ENCODE results near the gene FERMT1.
A peak's percentile ranks its signal among the peaks of the same experiment; 100 is the strongest.
"Not testable (repeated sequence)": the region's sequence is repeated elsewhere in the genome, so short reads cannot be mapped to it uniquely, and the experiment has no call there.

Gene FERMT1

DNA sequence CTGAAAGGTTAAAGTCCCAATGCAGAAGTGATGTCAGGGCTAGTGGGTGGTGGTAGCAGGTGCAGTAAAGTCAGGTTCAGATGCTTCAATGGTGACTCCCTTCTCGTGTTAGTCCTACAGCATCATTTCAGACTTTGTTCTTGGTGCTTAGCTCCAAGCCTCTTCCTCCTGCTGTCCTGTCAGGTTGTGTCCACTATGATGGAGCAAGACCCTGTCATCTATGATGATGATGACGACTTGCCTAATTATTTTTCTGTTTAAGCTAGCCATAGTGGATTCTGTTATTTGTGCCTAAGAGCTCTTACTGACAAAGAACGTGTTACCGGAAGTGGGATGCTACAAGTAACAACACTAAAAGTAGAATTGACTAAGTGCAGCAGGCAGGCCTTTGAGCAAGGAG is 5.0 kb upstream of the FERMT1 start:
- Mint-ChIP-seq H3K4me3 (no peak overlapping the region), H3K9me3 (no peaks in the 10 kb centered on the region), H3K27ac (no peak overlapping the region), H3K36me3 (ENCODE audit: low read depth) (no peaks in the 10 kb centered on the region), H3K27me3 (peaks cover 31% of the 10 kb centered on the region), H3K4me1 (ENCODE audit: low read depth) (peaks cover 7% of the 10 kb centered on the region)
- no peak for DNase-seq

DNA sequence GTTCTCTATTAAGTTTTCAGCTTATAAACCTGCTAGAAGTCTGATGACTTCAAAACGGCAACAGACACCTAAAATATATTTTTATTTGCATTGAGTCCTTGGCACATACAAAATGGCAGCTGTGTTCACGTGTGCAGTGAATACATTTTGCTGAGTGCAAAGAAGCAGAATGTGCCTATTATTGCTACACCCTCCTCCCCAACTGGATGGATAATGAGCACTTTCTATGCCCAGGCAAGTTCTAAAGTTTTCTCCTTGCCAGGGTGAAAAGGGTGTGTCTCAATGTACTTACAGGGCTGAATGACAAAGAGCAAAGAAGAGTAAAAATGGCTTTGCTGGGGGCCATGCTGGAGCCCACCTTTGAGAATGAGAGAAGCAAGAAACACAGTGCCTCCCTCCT is 4.0 kb upstream of the FERMT1 start:
- Mint-ChIP-seq H3K9me3 (no peaks in the 10 kb centered on the region), H3K36me3 (ENCODE audit: low read depth) (no peaks in the 10 kb centered on the region), H3K4me1 (ENCODE audit: low read depth) (peaks cover 13% of the 10 kb centered on the region), H3K27ac (no peak overlapping the region), H3K4me3 (no peak overlapping the region), H3K27me3 (peaks cover 37% of the 10 kb centered on the region)
- no peak for DNase-seq

DNA sequence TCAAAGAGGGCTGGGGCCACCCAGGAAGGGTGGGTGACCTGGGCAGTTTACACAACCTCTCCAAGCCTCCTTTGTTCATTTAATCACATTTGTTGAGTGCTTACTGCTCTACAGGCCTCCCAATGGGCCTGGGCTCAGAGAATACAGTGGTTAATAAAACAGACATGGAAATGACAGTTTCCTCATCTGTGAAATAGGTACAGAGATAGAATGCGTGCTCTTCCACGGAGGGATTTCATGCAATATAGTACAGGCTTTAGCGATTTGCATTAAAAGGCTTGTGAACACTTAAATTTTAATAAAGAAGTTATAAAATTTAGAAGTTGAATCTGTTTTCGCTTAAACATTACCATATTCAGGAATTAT is 802 bp upstream of the FERMT1 start:
- H3K4me3 Mint-ChIP-seq: peak overlapping the region; percentile 66
- DNase-seq: no peak
- H3K4me1 Mint-ChIP-seq (ENCODE audit: low read depth): peaks cover 13% of the 10 kb centered on the region
- no peaks in the 10 kb centered on the region for H3K9me3 Mint-ChIP-seq
- H3K27me3 Mint-ChIP-seq: peaks cover 51% of the 10 kb centered on the region
- H3K36me3 Mint-ChIP-seq (ENCODE audit: low read depth): no peaks in the 10 kb centered on the region
- H3K27ac Mint-ChIP-seq: no peak overlapping the region

DNA sequence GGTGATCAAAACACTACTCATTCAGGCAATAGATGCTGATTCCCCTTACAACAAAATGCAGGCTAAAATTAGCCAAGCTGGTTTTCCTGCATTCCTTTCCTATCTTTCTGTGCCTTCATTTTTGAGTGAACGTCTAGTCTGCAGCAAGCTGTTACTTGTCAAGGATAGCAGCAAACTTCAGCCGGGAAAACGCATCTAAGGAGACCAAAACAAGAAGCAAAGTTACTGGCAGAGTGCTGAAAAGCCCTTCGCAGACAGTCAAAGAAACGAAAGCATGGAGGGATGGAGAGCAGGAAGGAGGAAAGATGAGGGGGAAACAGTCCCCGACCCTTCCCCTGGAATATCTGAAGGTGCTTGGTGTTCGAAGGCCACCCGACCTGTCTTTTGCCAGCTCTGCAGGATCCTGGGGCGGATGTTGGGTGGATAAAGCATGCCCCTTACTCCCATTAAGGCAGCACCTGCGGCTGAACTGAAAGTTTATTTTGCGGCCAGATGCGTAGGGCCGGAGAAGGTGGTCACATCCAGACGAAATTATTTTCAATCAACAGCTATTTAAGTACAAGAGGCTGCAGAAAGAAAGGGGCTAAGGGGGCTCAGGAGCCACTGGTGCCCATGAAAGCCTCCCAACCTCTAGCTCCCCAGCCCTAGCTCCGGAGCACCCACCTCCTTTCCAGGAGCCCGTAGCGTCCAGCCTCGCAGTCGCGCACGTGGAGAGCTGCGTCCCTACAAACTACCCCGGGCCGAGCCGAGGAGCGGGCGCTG is 538 bp downstream of the FERMT1 start:
- DNase-seq: no peak
- H3K27me3 Mint-ChIP-seq: peaks cover 59% of the 10 kb centered on the region
- no peaks in the 10 kb centered on the region for H3K36me3 Mint-ChIP-seq (ENCODE audit: low read depth)
- no peak overlapping the region for H3K27ac Mint-ChIP-seq
- H3K4me3 Mint-ChIP-seq: peak overlapping the region; percentile 54
- H3K9me3 Mint-ChIP-seq: no peaks in the 10 kb centered on the region
- H3K4me1 Mint-ChIP-seq (ENCODE audit: low read depth): peaks cover 13% of the 10 kb centered on the region

DNA sequence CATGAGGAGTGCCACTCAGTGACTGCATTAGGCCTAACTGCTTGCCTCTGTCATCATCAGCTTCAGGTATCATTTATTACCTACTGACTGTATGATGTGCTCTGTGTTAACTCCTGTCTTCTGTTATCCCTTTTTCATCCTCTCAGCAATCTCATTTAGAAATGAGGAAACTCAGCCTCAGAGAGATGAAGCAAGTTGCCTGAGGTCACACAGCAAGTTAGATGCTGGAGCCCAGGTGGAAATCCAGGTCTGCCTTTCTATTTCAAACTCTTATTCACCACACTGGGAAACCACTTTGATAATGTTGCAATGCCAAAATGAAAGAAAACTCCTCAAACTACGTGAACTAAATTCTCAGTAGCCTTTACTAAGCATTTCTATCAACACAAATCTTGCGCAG is 1.3 kb downstream of the FERMT1 start:
- H3K27ac Mint-ChIP-seq: no peak overlapping the region
- H3K4me1 Mint-ChIP-seq (ENCODE audit: low read depth): peaks cover 13% of the 10 kb centered on the region
- H3K27me3 Mint-ChIP-seq: peaks cover 61% of the 10 kb centered on the region
- no peak overlapping the region for H3K4me3 Mint-ChIP-seq
- no peaks in the 10 kb centered on the region for H3K36me3 Mint-ChIP-seq (ENCODE audit: low read depth)
- no peaks in the 10 kb centered on the region for H3K9me3 Mint-ChIP-seq
- no peak for DNase-seq

DNA sequence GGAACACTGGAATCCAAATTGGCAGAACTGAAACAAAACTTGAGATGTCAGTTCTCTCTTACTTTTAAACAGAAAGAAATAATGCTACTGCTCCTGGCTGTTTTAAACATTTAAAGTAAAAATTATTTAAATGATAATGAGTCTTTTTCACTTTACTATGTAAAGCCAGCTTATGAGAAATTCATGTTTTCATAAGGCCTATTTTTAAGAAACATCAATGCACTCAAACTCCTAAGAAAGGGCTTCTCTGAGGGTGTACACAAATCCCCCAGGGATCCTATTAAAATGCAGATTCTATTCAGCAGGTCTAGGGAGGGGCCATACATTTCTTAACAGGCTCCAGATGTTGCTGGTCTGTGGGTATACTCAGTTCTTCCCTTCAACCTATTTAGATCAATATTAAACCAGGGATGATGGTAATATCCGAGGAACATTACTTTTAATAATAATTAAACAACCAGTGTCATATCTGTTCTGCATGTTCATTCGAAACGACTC is 2.3 kb downstream of the FERMT1 start:
- Mint-ChIP-seq H3K27me3 (peaks cover 61% of the 10 kb centered on the region), H3K9me3 (no peaks in the 10 kb centered on the region), H3K4me3 (no peak overlapping the region), H3K36me3 (ENCODE audit: low read depth) (no peaks in the 10 kb centered on the region), H3K4me1 (ENCODE audit: low read depth) (peaks cover 13% of the 10 kb centered on the region), H3K27ac (no peak overlapping the region)
- DNase-seq: no peak

DNA sequence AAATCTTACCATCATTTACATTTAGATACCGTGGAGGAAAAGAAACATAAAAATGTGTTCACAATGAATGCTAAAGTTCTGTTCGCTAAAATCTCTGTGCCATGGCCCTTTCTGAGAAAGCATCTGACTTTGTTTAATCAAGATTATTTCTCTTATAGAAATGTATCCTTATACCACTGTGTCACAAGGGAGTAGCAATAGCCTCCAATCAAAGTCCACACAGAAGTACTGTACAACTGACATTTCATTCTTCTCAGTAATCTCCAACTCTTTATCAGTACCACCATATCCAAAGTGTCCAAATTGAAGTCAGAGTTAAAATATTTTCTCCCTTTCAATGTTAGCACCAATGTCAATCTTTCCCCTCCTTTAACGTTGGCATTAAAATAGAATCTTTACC is 6.1 kb downstream of the FERMT1 start:
- no peak overlapping the region for H3K27ac Mint-ChIP-seq
- H3K27me3 Mint-ChIP-seq: peaks cover 38% of the 10 kb centered on the region
- H3K4me3 Mint-ChIP-seq: no peak overlapping the region
- H3K36me3 Mint-ChIP-seq (ENCODE audit: low read depth): no peaks in the 10 kb centered on the region
- no peaks in the 10 kb centered on the region for H3K4me1 Mint-ChIP-seq (ENCODE audit: low read depth)
- no peak for DNase-seq
- peaks cover 19% of the 10 kb centered on the region for H3K9me3 Mint-ChIP-seq

DNA sequence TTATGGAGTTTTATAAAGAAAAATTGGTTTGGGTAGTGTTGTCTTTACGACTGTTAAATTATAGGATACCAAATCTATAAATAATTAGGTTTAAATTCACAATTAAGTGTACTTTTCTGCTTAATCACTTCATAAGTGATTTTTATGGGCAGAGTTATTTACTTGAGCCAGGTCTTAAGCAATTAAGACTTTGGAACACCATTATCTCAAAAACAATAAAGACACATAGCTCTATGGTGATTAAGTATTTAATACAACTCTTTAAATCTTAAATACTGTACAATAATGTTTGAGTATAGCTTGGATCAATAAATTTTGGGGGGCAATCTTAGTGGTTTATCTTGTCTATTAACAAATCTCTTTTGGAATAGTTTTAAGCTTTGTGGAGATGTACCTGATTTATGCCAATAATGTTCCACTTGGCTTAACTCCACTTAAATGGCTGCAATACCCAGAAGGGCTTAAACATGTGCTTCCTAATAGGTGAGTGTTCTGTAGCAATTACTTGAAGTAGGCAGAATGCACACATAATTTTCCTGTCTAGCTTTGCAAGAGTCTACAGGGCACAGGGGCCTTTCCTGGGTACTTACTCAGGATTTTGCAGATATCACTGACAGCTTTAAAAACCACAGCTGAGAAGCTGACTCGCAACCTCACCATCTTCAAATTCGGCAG is 7.5 kb downstream of the FERMT1 start:
- no peak for DNase-seq
- Mint-ChIP-seq H3K27ac (no peak overlapping the region), H3K4me1 (ENCODE audit: low read depth) (no peaks in the 10 kb centered on the region), H3K4me3 (no peak overlapping the region), H3K9me3 (peaks cover 19% of the 10 kb centered on the region), H3K27me3 (peaks cover 30% of the 10 kb centered on the region), H3K36me3 (ENCODE audit: low read depth) (no peaks in the 10 kb centered on the region)

DNA sequence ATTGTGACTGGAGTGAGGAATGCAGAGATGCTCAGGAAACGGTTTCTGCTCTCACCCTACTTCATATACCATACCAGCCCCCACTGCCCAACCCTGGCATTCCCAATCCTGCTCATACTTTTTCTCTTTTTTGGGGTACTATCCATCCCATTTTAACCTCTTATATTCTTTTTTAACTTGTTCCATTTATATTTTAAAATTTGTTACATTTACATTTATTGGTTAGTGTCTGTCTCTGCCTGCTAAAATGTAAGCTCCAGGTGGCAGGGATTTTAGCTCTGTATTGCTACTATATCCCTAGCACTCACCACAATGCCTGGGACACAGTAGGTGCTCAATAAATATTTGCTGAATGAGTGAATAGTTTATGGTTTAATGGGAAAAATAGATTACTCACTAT is 8.1 kb downstream of the FERMT1 start:
- Mint-ChIP-seq H3K27ac (no peak overlapping the region), H3K36me3 (ENCODE audit: low read depth) (no peaks in the 10 kb centered on the region), H3K27me3 (peaks cover 34% of the 10 kb centered on the region), H3K4me3 (no peak overlapping the region), H3K9me3 (peaks cover 19% of the 10 kb centered on the region), H3K4me1 (ENCODE audit: low read depth) (no peaks in the 10 kb centered on the region)
- no peak for DNase-seq

DNA sequence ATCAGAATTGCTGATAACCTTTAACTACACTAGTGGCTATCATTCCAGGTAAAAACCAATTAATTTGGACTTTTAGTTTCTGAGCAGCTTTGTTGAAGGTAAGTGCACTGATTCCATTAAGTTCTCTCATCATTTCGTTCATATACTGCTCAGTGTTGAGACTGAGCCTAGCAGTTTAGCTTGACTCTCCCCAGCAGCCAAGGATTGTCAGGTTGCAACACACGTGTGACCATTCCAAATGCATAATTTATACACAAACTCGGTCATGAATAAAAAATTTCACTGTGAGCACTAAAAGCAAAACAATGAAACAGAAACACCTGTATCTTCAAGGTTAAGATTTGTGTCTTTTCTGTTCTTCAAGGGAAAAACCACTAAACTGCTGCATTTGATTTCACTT is 8.9 kb downstream of the FERMT1 start:
- no peak for DNase-seq
- H3K4me3 Mint-ChIP-seq: no peak overlapping the region
- H3K9me3 Mint-ChIP-seq: peaks cover 19% of the 10 kb centered on the region
- no peaks in the 10 kb centered on the region for H3K36me3 Mint-ChIP-seq (ENCODE audit: low read depth)
- no peak overlapping the region for H3K27ac Mint-ChIP-seq
- peaks cover 26% of the 10 kb centered on the region for H3K27me3 Mint-ChIP-seq
- H3K4me1 Mint-ChIP-seq (ENCODE audit: low read depth): no peaks in the 10 kb centered on the region

DNA sequence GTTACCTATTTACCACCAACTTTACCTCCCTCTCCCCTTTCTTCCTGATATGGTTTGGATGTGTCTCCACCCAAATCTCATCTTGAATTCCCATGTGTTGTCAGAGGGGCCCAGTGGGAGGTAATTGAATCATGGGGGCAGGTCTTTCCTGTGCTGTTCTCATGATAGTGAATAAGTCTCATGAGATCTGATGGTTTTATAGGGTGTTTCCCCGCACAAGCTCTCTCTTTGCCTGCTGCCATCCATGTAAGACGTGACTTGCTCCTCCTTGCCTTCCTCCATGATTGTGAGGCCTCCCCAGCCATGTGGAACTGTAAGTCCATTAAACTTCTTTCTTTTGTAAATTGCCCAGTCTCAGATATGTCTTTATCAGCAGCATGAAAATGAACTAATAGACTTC is 9.9 kb downstream of the FERMT1 start:
- peaks cover 18% of the 10 kb centered on the region for H3K27me3 Mint-ChIP-seq
- H3K4me1 Mint-ChIP-seq (ENCODE audit: low read depth); H3K4me3 Mint-ChIP-seq; H3K36me3 Mint-ChIP-seq (ENCODE audit: low read depth); DNase-seq; H3K27ac Mint-ChIP-seq: not testable (repeated sequence)
- H3K9me3 Mint-ChIP-seq: peaks cover 19% of the 10 kb centered on the region

DNA sequence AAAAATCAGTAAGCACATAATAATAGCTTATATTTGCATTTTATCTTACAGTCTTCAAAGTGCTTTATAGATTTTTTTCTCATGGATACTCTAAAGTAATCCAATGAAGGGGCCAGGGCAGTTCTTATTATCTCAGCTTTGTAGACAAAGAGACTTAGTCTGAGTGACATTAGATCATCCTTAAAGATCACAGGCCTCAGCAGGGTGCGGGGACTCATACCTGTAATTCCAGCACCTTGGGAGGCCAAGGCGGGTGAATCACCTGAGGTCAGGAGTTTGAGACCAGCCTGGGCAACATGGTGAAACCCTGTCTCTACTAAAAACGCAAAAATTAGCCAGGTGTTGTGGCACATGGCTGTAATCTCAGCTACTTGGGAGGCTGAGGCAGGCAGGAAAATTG is 14.5 kb downstream of the FERMT1 start:
- H3K27ac Mint-ChIP-seq: no peak overlapping the region
- no peak overlapping the region for H3K4me3 Mint-ChIP-seq
- peaks cover 5% of the 10 kb centered on the region for H3K9me3 Mint-ChIP-seq
- no peaks in the 10 kb centered on the region for H3K4me1 Mint-ChIP-seq (ENCODE audit: low read depth)
- DNase-seq: no peak
- H3K36me3 Mint-ChIP-seq (ENCODE audit: low read depth): no peaks in the 10 kb centered on the region
- peaks cover 11% of the 10 kb centered on the region for H3K27me3 Mint-ChIP-seq

DNA sequence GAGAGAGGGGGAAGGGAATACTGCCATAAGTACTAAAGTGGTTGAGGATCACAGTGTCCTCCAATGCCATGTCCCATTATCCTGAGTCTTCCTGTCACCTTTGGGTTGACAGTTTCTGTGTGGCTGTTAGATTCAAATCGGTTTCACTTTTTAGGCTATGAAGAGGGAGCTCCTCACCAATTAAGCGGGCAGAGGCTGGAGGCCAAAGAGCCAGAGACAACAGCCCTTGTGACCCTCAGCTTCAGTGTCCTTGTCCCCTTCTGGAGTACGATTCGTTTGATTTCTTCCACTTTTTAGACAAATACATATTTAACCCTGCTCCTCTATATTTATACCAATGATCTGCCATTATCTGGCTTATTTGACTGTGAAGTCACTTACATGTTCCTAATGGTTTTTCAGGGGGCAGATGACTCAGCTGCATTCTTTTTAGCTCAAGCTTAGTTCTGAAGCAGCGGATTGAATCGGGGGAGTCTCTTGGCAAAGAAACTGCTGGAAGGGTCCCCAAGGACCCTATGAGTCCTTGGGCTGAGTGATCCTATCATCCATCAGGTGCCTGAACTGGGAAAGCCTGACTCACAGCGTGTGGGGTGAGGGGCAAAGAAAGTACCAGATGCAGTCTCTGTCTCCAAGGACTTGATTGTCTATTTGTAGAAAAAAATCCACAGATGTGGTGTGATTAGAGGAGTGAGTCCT is 18.2 kb downstream of the FERMT1 start:
- Mint-ChIP-seq H3K36me3 (ENCODE audit: low read depth) (no peaks in the 10 kb centered on the region), H3K4me3 (no peak overlapping the region), H3K9me3 (no peaks in the 10 kb centered on the region), H3K27me3 (peaks cover 2% of the 10 kb centered on the region), H3K4me1 (ENCODE audit: low read depth) (no peaks in the 10 kb centered on the region), H3K27ac (no peak overlapping the region)
- no peak for DNase-seq

DNA sequence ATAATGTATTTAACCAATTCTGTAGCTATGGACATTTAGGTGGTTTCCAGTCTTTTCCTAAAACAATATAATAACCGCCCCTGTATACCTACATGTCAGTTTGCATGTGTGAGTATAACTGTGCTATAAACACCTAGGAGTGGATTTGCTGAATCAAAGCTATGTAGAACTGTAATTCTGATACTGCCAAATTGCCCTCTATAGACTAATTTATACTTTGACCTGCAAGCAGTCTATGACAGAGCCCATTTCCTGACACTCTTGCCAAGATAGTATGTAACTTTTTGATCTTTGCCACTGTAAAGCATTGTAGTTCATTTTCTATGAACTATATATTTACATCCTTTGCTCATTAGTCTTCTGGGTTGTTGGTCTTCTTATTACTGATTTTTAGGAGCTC is 19.5 kb downstream of the FERMT1 start:
- H3K4me1 Mint-ChIP-seq (ENCODE audit: low read depth): no peaks in the 10 kb centered on the region
- no peaks in the 10 kb centered on the region for H3K9me3 Mint-ChIP-seq
- no peak overlapping the region for H3K27ac Mint-ChIP-seq
- DNase-seq: no peak
- no peak overlapping the region for H3K4me3 Mint-ChIP-seq
- no peaks in the 10 kb centered on the region for H3K36me3 Mint-ChIP-seq (ENCODE audit: low read depth)
- peaks cover 2% of the 10 kb centered on the region for H3K27me3 Mint-ChIP-seq

DNA sequence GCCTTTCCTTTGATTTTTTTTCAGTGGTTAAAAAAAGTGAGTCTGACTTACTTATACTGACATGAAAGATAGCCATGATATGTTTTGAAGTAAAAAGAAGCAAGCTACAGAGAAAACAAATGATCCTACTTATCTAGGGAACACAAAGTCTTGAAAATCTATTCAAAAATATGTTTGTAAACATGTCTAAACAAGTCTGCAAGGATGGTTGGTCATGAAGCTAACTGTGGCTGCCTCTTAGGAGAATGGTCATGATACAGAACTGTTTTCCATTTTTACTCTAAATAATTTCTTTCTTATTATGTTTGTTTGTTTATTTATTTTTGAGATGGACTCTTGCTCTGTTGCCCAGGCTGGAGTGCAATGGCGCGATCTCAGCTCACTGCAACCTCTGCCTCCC is 21.5 kb downstream of the FERMT1 start:
- no peaks in the 10 kb centered on the region for H3K4me1 Mint-ChIP-seq (ENCODE audit: low read depth)
- H3K9me3 Mint-ChIP-seq: no peaks in the 10 kb centered on the region
- H3K4me3 Mint-ChIP-seq: no peak overlapping the region
- DNase-seq: no peak
- H3K36me3 Mint-ChIP-seq (ENCODE audit: low read depth): no peaks in the 10 kb centered on the region
- peaks cover 6% of the 10 kb centered on the region for H3K27me3 Mint-ChIP-seq
- no peak overlapping the region for H3K27ac Mint-ChIP-seq

All from activated T-cell treated with anti-CD3 and anti-CD28 coated beads, Interleukin-2, amount 50 U/mL, for 24 hours (primary cell).